HL-60 (cell line): Measurements from ENCODE around the gene REXO5.
A peak's percentile ranks its signal among the peaks of the same experiment; 100 is the strongest.

Experiments
- DNase-seq, 2 experiments: peaks; one replicate each; pipeline ENCODE4 v3.0.0-alpha.2; 2010 to 2020; ENCODE audit warnings: low read depth in 1 of 2, low spot score in 1 of 2
- H3K27ac ChIP-seq: fragments of 250-450 bp; sonication (Bioruptor Pico); replicated peaks from 2 replicates; pipeline ENCODE4 v1.5.1; 2020; ENCODE audit warnings: mild to moderate bottlenecking, moderate library complexity
- H3K27me3 ChIP-seq: fragments of 250-450 bp; sonication (Bioruptor Pico); 2 replicates; pipeline ENCODE4 v1.5.1; 2021; ENCODE audit warnings: mild to moderate bottlenecking, moderate library complexity; ENCODE audit not compliant: insufficient read depth, poor library complexity, severe bottlenecking
- H3K4me3 ChIP-seq: replicated peaks from 2 replicates; pipeline ENCODE4 v1.5.1; 2011; ENCODE audit warnings: mild to moderate bottlenecking, control low read depth, low read length; ENCODE audit not compliant: insufficient read depth
- CTCF ChIP-seq: IDR thresholded peaks from one replicate; pipeline ENCODE4 v1.5.1; 2011; ENCODE audit warnings: low read length, control low read depth, inconsistent platforms; ENCODE audit not compliant: insufficient read depth
- GABPA ChIP-seq: IDR thresholded peaks from 2 replicates; pipeline ENCODE4 v1.6.1; 2012; ENCODE audit warnings: low read depth
- POLR2AphosphoS5 ChIP-seq: IDR thresholded peaks from 2 replicates; pipeline ENCODE4 v1.6.1; 2012; ENCODE audit warnings: low read depth
- REST ChIP-seq: IDR thresholded peaks from 2 replicates; pipeline ENCODE4 v1.6.1; 2012; ENCODE audit warnings: low read depth; ENCODE audit not compliant: insufficient replicate concordance
- SPI1 ChIP-seq: IDR thresholded peaks from 2 replicates; pipeline ENCODE4 v1.6.1; 2012; ENCODE audit warnings: low read depth, mild to moderate bottlenecking, borderline replicate concordance

Gene REXO5

GRCh38 chr16:20846551-20846950, 40.2 kb downstream of the REXO5 start:
- H3K27ac ChIP-seq: no peak overlapping the region
- DNase-seq: no peak
- no peak for TF ChIP-seq CTCF
- no peak for TF ChIP-seq GABPA
- no peak overlapping the region for H3K4me3 ChIP-seq
- no peaks in the 10 kb centered on the region for H3K27me3 ChIP-seq

- Histone ChIP-seq H3K4me3 (no peak overlapping the region), H3K27ac (no peak overlapping the region), H3K27me3 (no peaks in the 10 kb centered on the region)
- TF ChIP-seq CTCF (no peak), REST (no peak), SPI1 (no peak), POLR2AphosphoS5 (no peak), GABPA (no peak)
- no peak for DNase-seq
Measured at GRCh38 chr16:20847550-20847949, 41.2 kb downstream of the REXO5 start.

- DNase-seq: peak; percentile 61 to 68
- H3K4me3 ChIP-seq: no peak overlapping the region
- H3K27ac ChIP-seq: peak overlapping the region; percentile 41
- peak; percentile 96 for TF ChIP-seq CTCF
- no peak for TF ChIP-seq SPI1
- TF ChIP-seq GABPA: no peak
- TF ChIP-seq REST: no peak
- no peak for TF ChIP-seq POLR2AphosphoS5
- no peaks in the 10 kb centered on the region for H3K27me3 ChIP-seq
Measured at GRCh38 chr16:20849589-20850390, 43.5 kb downstream of the REXO5 start.

GRCh38 chr16:20850981-20851380, 44.7 kb downstream of the REXO5 start:
- TF ChIP-seq SPI1 (no peak), REST (no peak), CTCF (no peak), POLR2AphosphoS5 (no peak)
- no peak for DNase-seq
- Histone ChIP-seq H3K27me3 (no peaks in the 10 kb centered on the region), H3K27ac (no peak overlapping the region), H3K4me3 (no peak overlapping the region)
